Measurements from ENCODE around the gene AUP1. TPM values are rescaled to one million over a fixed set of nuclear protein-coding genes. Genes with fewer than 3 reads are reported as not detected.
A peak's percentile ranks its signal among the peaks of the same experiment; 100 is the strongest.

Gene AUP1
- total and polyA plus RNA-seq, 10 of the 15 experiments (the other 5 are each of a cell fraction or from before 2014, with no cell fraction given), result 39.1 to 215 (median 138) TPM

DNA sequence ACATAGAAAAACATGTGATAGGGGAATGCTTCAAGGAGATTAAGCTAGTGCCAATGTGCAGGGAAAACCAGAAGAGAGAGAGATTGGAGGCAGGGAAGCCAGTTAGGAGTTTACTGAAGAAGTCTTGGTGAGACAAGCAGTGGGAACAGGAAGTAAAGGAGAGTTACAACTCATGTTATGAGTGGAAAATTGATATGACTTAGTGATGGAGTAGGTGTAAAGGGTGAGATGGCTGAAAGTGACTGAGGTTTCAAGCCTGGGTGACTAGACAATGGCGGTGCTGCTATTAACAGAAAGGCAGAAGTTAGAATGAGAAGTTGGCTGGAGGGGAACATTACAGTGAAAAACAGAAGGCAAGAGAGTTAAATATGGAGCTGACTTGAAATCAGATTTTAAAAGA, 41.6 kb upstream of the AUP1 start (continued):
- TF ChIP-seq NFYB (IDR thresholded peaks at IDR 0.05; ENCODE audit: insufficient read depth, low read depth, low read length), result no peak
- TF ChIP-seq CEBPB (IDR thresholded peaks at IDR 0.05; ENCODE audit: borderline replicate concordance in 1 of 2, low read depth in 2 of 2, low read length in 2 of 2), result peak in 1 of 2 experiments; percentile 88; a peak in 1 of 4 replicates
- no peak for TF ChIP-seq SRF (IDR thresholded peaks at IDR 0.05; ENCODE audit: low read depth in 2 of 2, low read length in 2 of 2)
- TF ChIP-seq, protein P1, sequence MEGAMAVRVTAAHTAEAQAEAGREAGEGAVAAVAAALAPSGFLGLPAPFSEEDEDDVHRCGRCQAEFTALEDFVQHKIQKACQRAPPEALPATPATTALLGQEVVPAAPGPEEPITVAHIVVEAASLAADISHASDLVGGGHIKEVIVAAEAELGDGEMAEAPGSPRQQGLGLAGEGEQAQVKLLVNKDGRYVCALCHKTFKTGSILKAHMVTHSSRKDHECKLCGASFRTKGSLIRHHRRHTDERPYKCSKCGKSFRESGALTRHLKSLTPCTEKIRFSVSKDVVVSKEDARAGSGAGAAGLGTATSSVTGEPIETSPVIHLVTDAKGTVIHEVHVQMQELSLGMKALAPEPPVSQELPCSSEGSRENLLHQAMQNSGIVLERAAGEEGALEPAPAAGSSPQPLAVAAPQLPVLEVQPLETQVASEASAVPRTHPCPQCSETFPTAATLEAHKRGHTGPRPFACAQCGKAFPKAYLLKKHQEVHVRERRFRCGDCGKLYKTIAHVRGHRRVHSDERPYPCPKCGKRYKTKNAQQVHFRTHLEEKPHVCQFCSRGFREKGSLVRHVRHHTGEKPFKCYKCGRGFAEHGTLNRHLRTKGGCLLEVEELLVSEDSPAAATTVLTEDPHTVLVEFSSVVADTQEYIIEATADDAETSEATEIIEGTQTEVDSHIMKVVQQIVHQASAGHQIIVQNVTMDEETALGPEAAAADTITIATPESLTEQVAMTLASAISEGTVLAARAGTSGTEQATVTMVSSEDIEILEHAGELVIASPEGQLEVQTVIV (IDR thresholded peaks at IDR 0.05; ENCODE audit: borderline replicate concordance, partially characterized antibody), result peak; percentile 51
- TF ChIP-seq TCF3 (IDR thresholded peaks at IDR 0.05; ENCODE audit: borderline replicate concordance, insufficient read depth, low read depth, low read length), result no peak
- no peak for TF ChIP-seq RAD21 (IDR thresholded peaks at IDR 0.05; ENCODE audit: insufficient read depth, low read depth, low read length)
- TF ChIP-seq POU2F2 (IDR thresholded peaks at IDR 0.05; ENCODE audit: borderline replicate concordance, low read depth, low read length), result peak; percentile 63; the same call in 1 of the 3 replicates
- no peak for TF ChIP-seq SUPT20H (IDR thresholded peaks at IDR 0.05; ENCODE audit: borderline replicate concordance, control insufficient read depth, low read depth, low read length)
- peak; percentile 96 for TF ChIP-seq EED (IDR thresholded peaks at IDR 0.05; ENCODE audit: low read depth)
- TF ChIP-seq RUNX3 (IDR thresholded peaks at IDR 0.05; ENCODE audit: low read length), result peak; percentile 90
- TF ChIP-seq, protein P2, sequence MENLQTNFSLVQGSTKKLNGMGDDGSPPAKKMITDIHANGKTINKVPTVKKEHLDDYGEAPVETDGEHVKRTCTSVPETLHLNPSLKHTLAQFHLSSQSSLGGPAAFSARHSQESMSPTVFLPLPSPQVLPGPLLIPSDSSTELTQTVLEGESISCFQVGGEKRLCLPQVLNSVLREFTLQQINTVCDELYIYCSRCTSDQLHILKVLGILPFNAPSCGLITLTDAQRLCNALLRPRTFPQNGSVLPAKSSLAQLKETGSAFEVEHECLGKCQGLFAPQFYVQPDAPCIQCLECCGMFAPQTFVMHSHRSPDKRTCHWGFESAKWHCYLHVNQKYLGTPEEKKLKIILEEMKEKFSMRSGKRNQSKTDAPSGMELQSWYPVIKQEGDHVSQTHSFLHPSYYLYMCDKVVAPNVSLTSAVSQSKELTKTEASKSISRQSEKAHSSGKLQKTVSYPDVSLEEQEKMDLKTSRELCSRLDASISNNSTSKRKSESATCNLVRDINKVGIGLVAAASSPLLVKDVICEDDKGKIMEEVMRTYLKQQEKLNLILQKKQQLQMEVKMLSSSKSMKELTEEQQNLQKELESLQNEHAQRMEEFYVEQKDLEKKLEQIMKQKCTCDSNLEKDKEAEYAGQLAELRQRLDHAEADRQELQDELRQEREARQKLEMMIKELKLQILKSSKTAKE (IDR thresholded peaks at IDR 0.05; ENCODE audit: low read depth, poor library complexity, severe bottlenecking), result peak; percentile 79
- peak in 1 of 2 experiments; percentile 95; a peak in 2 of 4 replicates for TF ChIP-seq ETV6 (conservative IDR thresholded peaks at IDR 0.05 in 1 of 2, IDR thresholded peaks at IDR 0.05 in 1 of 2; ENCODE audit: borderline replicate concordance in 1 of 2, low read depth in 1 of 2)
- no peak for TF ChIP-seq ZNF207 (IDR thresholded peaks at IDR 0.05; ENCODE audit: borderline replicate concordance)
- TF ChIP-seq KAT2A (conservative IDR thresholded peaks at IDR 0.05; ENCODE audit: control insufficient read depth, low read depth, low read length), result no peak
- TF ChIP-seq ZNF274 (IDR thresholded peaks at IDR 0.05; ENCODE audit: insufficient read depth, insufficient read length), result no peak
- TF ChIP-seq ATF7 (IDR thresholded peaks at IDR 0.05; ENCODE audit: low read depth), result peak; percentile 92
- peak; percentile 95 for TF ChIP-seq NFIC (IDR thresholded peaks at IDR 0.05; ENCODE audit: low read depth, low read length)
- no peak for TF ChIP-seq RFX5 (IDR thresholded peaks at IDR 0.05; ENCODE audit: low read depth, low read length)
- TF ChIP-seq POLR2AphosphoS5 (IDR thresholded peaks at IDR 0.05; ENCODE audit: low read length), result no peak
- TF ChIP-seq RAD51 (IDR thresholded peaks at IDR 0.05), result peak; percentile 44; the same call in 1 of the 2 replicates
- no peak for TF ChIP-seq CBFB (IDR thresholded peaks at IDR 0.05; ENCODE audit: low read depth)
- TF ChIP-seq BHLHE40 (IDR thresholded peaks at IDR 0.05; ENCODE audit: borderline replicate concordance in 1 of 2, low read depth in 2 of 2, low read length in 1 of 2), result peak; percentile 49 to 62; a peak in 2 of 4 replicates
- TF ChIP-seq MEF2B (IDR thresholded peaks at IDR 0.05; ENCODE audit: partially characterized antibody, poor library complexity, severe bottlenecking), result peak; percentile 80
- TF ChIP-seq, protein P3, sequence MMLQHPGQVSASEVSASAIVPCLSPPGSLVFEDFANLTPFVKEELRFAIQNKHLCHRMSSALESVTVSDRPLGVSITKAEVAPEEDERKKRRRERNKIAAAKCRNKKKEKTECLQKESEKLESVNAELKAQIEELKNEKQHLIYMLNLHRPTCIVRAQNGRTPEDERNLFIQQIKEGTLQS (IDR thresholded peaks at IDR 0.05; ENCODE audit: borderline replicate concordance, extremely low read depth, low read depth, low read length), result no peak

Measured in GM12878 (cell line).